ENCODE data around the gene ADGRL3. TPM values are rescaled to one million over a fixed set of nuclear protein-coding genes. Genes with fewer than 3 reads are reported as not detected.

ADGRL3 gene
- total RNA-seq, 1 donor from 2014 or later = 31.3 TPM

DNA sequence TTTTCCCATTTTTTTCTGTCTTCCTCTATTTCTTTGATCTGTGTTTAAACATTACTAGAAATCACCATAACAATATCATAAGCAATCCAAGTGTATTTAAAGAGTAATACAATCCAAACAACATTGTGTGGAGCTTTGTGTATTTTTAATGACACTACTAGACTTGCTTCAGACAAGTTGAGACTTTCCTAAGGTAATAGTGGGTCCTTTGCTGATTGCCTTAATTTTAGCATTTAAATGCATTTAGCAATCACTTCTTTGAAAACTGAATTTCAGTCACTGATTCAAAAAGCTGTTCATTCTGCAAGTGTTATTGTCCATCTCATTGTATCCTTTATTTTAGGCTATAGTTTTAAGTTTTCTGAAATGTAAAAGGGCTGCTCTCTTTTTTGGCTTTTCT lies 804.8 kb downstream of the ADGRL3 start:
- no peak overlapping the region for H3K4me3 Mint-ChIP-seq (ENCODE audit: unreplicated experiment)
- no peak overlapping the region for H3K27ac Mint-ChIP-seq (ENCODE audit: unreplicated experiment)
- no peaks in the 10 kb centered on the region for H3K4me1 ChIP-seq (ENCODE audit: insufficient read depth, low read length)
- no peak overlapping the region for H3K4me3 ChIP-seq (ENCODE audit: insufficient read depth, low read depth, low read length)
- H4K20me1 ChIP-seq (ENCODE audit: insufficient read depth, low read length) = no peaks in the 10 kb centered on the region
- TF ChIP-seq CTCF (IDR thresholded peaks at IDR 0.05; ENCODE audit: insufficient read depth, low read depth, low read length) = no peak
- TF ChIP-seq EZH2 (IDR thresholded peaks at IDR 0.05; ENCODE audit: insufficient read depth, low read length) = no peak
- no peaks in the 10 kb centered on the region for H3K9me3 Mint-ChIP-seq (ENCODE audit: unreplicated experiment)
- no peaks in the 10 kb centered on the region for H3K36me3 ChIP-seq (ENCODE audit: insufficient read depth, low read length)
- H3K27me3 Mint-ChIP-seq (ENCODE audit: low read depth, unreplicated experiment) = no peaks in the 10 kb centered on the region
- H3K27me3 ChIP-seq (ENCODE audit: insufficient read depth, low read length) = no peaks in the 10 kb centered on the region
- H3K79me2 ChIP-seq (ENCODE audit: insufficient read depth, low read length) = no peaks in the 10 kb centered on the region
- no peak for DNase-seq (ENCODE audit: low read depth)
- H2AFZ ChIP-seq (ENCODE audit: low read depth, low read length) = no peak overlapping the region
- no peaks in the 10 kb centered on the region for H3K4me1 Mint-ChIP-seq (ENCODE audit: low read depth, unreplicated experiment)
- no peaks in the 10 kb centered on the region for H3K36me3 Mint-ChIP-seq (ENCODE audit: low read depth, unreplicated experiment)
- no peak for FAIRE-seq
- H3K9ac ChIP-seq (ENCODE audit: low read length) = no peak overlapping the region
- H3K9me3 ChIP-seq (ENCODE audit: insufficient read depth, low read depth, low read length) = no peaks in the 10 kb centered on the region
- no peak overlapping the region for H3K27ac ChIP-seq (ENCODE audit: low read depth, low read length)
- no peak overlapping the region for H3K4me2 ChIP-seq (ENCODE audit: low read length)

GRCh38 chr4:62006108-62006507 lies 806.0 kb downstream of the ADGRL3 start:
- no peaks in the 10 kb centered on the region for H3K27me3 ChIP-seq (ENCODE audit: insufficient read depth, low read length)
- no peak overlapping the region for H3K4me3 ChIP-seq (ENCODE audit: insufficient read depth, low read depth, low read length)
- Mint-ChIP-seq H3K36me3 (ENCODE audit: low read depth, unreplicated experiment) (no peaks in the 10 kb centered on the region), H3K27ac (ENCODE audit: unreplicated experiment) (no peak overlapping the region), H3K9me3 (ENCODE audit: unreplicated experiment) (no peaks in the 10 kb centered on the region), H3K27me3 (ENCODE audit: low read depth, unreplicated experiment) (no peaks in the 10 kb centered on the region), H3K4me3 (ENCODE audit: unreplicated experiment) (no peak overlapping the region), H3K4me1 (ENCODE audit: low read depth, unreplicated experiment) (no peaks in the 10 kb centered on the region)
- no peaks in the 10 kb centered on the region for H3K9me3 ChIP-seq (ENCODE audit: insufficient read depth, low read depth, low read length)
- H3K36me3 ChIP-seq (ENCODE audit: insufficient read depth, low read length) = no peaks in the 10 kb centered on the region
- no peak overlapping the region for H3K27ac ChIP-seq (ENCODE audit: low read depth, low read length)
- H4K20me1 ChIP-seq (ENCODE audit: insufficient read depth, low read length) = no peaks in the 10 kb centered on the region
- no peak overlapping the region for H3K4me2 ChIP-seq (ENCODE audit: low read length)
- H3K79me2 ChIP-seq (ENCODE audit: insufficient read depth, low read length) = no peaks in the 10 kb centered on the region
- H3K4me1 ChIP-seq (ENCODE audit: insufficient read depth, low read length) = no peaks in the 10 kb centered on the region
- TF ChIP-seq EZH2 (IDR thresholded peaks at IDR 0.05; ENCODE audit: insufficient read depth, low read length) (no peak), CTCF (IDR thresholded peaks at IDR 0.05; ENCODE audit: insufficient read depth, low read depth, low read length) (no peak)
- no peak overlapping the region for H3K9ac ChIP-seq (ENCODE audit: low read length)
- H2AFZ ChIP-seq (ENCODE audit: low read depth, low read length) = no peak overlapping the region
- FAIRE-seq (no peak), DNase-seq (ENCODE audit: low read depth) (no peak)

GRCh38 chr4:62015043-62015739 lies 815.1 kb downstream of the ADGRL3 start:
- H3K9me3 ChIP-seq (ENCODE audit: insufficient read depth, low read depth, low read length) = no peaks in the 10 kb centered on the region
- H2AFZ ChIP-seq (ENCODE audit: low read depth, low read length) = no peak overlapping the region
- Mint-ChIP-seq H3K36me3 (ENCODE audit: low read depth, unreplicated experiment) (no peaks in the 10 kb centered on the region), H3K4me1 (ENCODE audit: low read depth, unreplicated experiment) (peaks cover 13% of the 10 kb centered on the region), H3K9me3 (ENCODE audit: unreplicated experiment) (no peaks in the 10 kb centered on the region), H3K4me3 (ENCODE audit: unreplicated experiment) (no peak overlapping the region), H3K27me3 (ENCODE audit: low read depth, unreplicated experiment) (no peaks in the 10 kb centered on the region), H3K27ac (ENCODE audit: unreplicated experiment) (no peak overlapping the region)
- no peak overlapping the region for H3K9ac ChIP-seq (ENCODE audit: low read length)
- TF ChIP-seq CTCF (IDR thresholded peaks at IDR 0.05; ENCODE audit: insufficient read depth, low read depth, low read length) (no peak), EZH2 (IDR thresholded peaks at IDR 0.05; ENCODE audit: insufficient read depth, low read length) (no peak)
- H3K27me3 ChIP-seq (ENCODE audit: insufficient read depth, low read length) = no peaks in the 10 kb centered on the region
- H3K79me2 ChIP-seq (ENCODE audit: insufficient read depth, low read length) = no peaks in the 10 kb centered on the region
- no peaks in the 10 kb centered on the region for H4K20me1 ChIP-seq (ENCODE audit: insufficient read depth, low read length)
- no peak overlapping the region for H3K27ac ChIP-seq (ENCODE audit: low read depth, low read length)
- no peak overlapping the region for H3K4me3 ChIP-seq (ENCODE audit: insufficient read depth, low read depth, low read length)
- FAIRE-seq = no peak
- H3K4me2 ChIP-seq (ENCODE audit: low read length) = no peak overlapping the region
- no peaks in the 10 kb centered on the region for H3K36me3 ChIP-seq (ENCODE audit: insufficient read depth, low read length)
- H3K4me1 ChIP-seq (ENCODE audit: insufficient read depth, low read length) = no peaks in the 10 kb centered on the region
- DNase-seq (ENCODE audit: low read depth) = no peak
